Measurements from ENCODE around the gene ANKRD36B. TPM values are rescaled to one million over a fixed set of nuclear protein-coding genes. Genes with fewer than 3 reads are reported as not detected.
"Not testable (repeated sequence)": the region's sequence is repeated elsewhere in the genome, so short reads cannot be mapped to it uniquely, and the experiment has no call there.

Gene ANKRD36B
- total RNA-seq, 1 experiment from 2014 or later = 2.4 TPM

GRCh38 chr2:97549058-97549457, 40.6 kb downstream of the ANKRD36B start:
- not testable (repeated sequence) for DNase-seq (ENCODE audit: low spot score)

GRCh38 chr2:97548536-97548935, 41.1 kb downstream of the ANKRD36B start:
- not testable (repeated sequence) for DNase-seq (ENCODE audit: low spot score)

GRCh38 chr2:97546711-97547110, 43.0 kb downstream of the ANKRD36B start:
- DNase-seq (ENCODE audit: low spot score) = no peak

GRCh38 chr2:97544911-97545310, 44.8 kb downstream of the ANKRD36B start:
- not testable (repeated sequence) for DNase-seq (ENCODE audit: low spot score)

- DNase-seq (ENCODE audit: low spot score) = not testable (repeated sequence)
These were observed 63.8 kb downstream of the ANKRD36B start for GRCh38 chr2:97525904-97526303.

GRCh38 chr2:97523816-97524215, 65.9 kb downstream of the ANKRD36B start:
- DNase-seq (ENCODE audit: low spot score) = not testable (repeated sequence)

- DNase-seq (ENCODE audit: low spot score) = not testable (repeated sequence)
These were observed 66.6 kb downstream of the ANKRD36B start for GRCh38 chr2:97522916-97523555.

GRCh38 chr2:97495651-97496050, 94.0 kb downstream of the ANKRD36B start:
- not testable (repeated sequence) for DNase-seq (ENCODE audit: low spot score)

GRCh38 chr2:97490141-97490540, 99.5 kb downstream of the ANKRD36B start:
- DNase-seq (ENCODE audit: low spot score) = peak; percentile 2

Other genes with a start within 250 kb of the ANKRD36B start
- 385 and 479 TPM in 2 replicates for gene COX5B, start 56.2 kb upstream of the ANKRD36B start, total RNA-seq (2014; rRNA removed; shearing (Covaris generic))
- gene ACTR1B, start 74.2 kb upstream of the ANKRD36B start, total RNA-seq (2014; rRNA removed; shearing (Covaris generic)) = 31.0 and 31.4 TPM in 2 replicates
- 0.84 and 1.6 TPM in 2 replicates for gene C2orf92, start 79.8 kb upstream of the ANKRD36B start, total RNA-seq (2014; rRNA removed; shearing (Covaris generic))
- not detected in 2 replicates for gene ZAP70, start 123.7 kb upstream of the ANKRD36B start, total RNA-seq (2014; rRNA removed; shearing (Covaris generic))